Coronary artery (tissue), 2 donors: ENCODE data around the gene GDPD4.

Experiments used
- DNase-seq: peaks from one replicate; pipeline ENCODE4 v3.0.0-alpha.2; 2017; ENCODE audit warnings: low spot score
- H3K27ac ChIP-seq, 2 donors: fragments of 200-600 bp; sonication (generic); one replicate each; pipeline ENCODE4 v1.5.1; 2016 to 2019
- H3K4me3 ChIP-seq: fragments of 200-600 bp; sonication (generic); 2 replicates; pipeline ENCODE4 v1.5.1; 2016; ENCODE audit warnings: mild to moderate bottlenecking, moderate library complexity
- CTCF ChIP-seq: fragments of 200-600 bp; sonication (generic); IDR thresholded peaks from one replicate; pipeline ENCODE4 v1.5.1; 2019; ENCODE audit warnings: antibody characterized with exemption

Gene GDPD4

GRCh38 chr11:77299528-77299993, 1.9 kb downstream of the GDPD4 start:
- TF ChIP-seq CTCF, result no peak
- Histone ChIP-seq H3K4me3 (no peak overlapping the region), H3K27ac (no peak overlapping the region)
- DNase-seq, result no peak

- no peak for TF ChIP-seq CTCF
- DNase-seq, result no peak
- no peak overlapping the region for H3K4me3 ChIP-seq
- H3K27ac ChIP-seq, result no peak overlapping the region
These were observed 7.4 kb downstream of the GDPD4 start for GRCh38 chr11:77294040-77294439.

- H3K4me3 ChIP-seq, result no peak overlapping the region
- no peak for DNase-seq
- no peak for TF ChIP-seq CTCF
These were observed 11.7 kb downstream of the GDPD4 start for GRCh38 chr11:77289737-77290136.

GRCh38 chr11:77287615-77288273, 13.7 kb downstream of the GDPD4 start:
- no peak for TF ChIP-seq CTCF
- no peak overlapping the region for H3K27ac ChIP-seq
- no peak overlapping the region for H3K4me3 ChIP-seq
- DNase-seq, result no peak

More at GRCh38 chr11:77289737-77290136, 11.7 kb downstream of the GDPD4 start:
- H3K27ac ChIP-seq, result no peak overlapping the region

- no peak overlapping the region for H3K27ac ChIP-seq
- no peak for TF ChIP-seq CTCF
- H3K4me3 ChIP-seq, result no peak overlapping the region
- no peak for DNase-seq
These were observed 14.3 kb downstream of the GDPD4 start for GRCh38 chr11:77287136-77287535.

- DNase-seq, result no peak
- no peak overlapping the region for H3K27ac ChIP-seq
- H3K4me3 ChIP-seq, result no peak overlapping the region
- TF ChIP-seq CTCF, result no peak
These were observed 16.7 kb downstream of the GDPD4 start for GRCh38 chr11:77284476-77285468.
